Measurements from ENCODE around the gene DNAJA3. TPM values are rescaled to one million over a fixed set of nuclear protein-coding genes. Genes with fewer than 3 reads are reported as not detected.

The DNAJA3 gene
- total RNA-seq, 1 experiment from 2014 or later = 58.9 TPM

GRCh38 chr16:4455081-4455480 is 29.4 kb downstream of the DNAJA3 start:
- Histone ChIP-seq H3K4me3 (no peak overlapping the region), H4K20me1 (ENCODE audit: insufficient read depth) (peaks cover 12% of the 10 kb centered on the region), H3K4me2 (no peak overlapping the region), H3K27ac (no peak overlapping the region), H3K27me3 (ENCODE audit: insufficient read depth, low read depth) (no peaks in the 10 kb centered on the region), H3K9me2 (ENCODE audit: insufficient read depth) (no peaks in the 10 kb centered on the region), H3K36me3 (ENCODE audit: low read depth) (0 out of 2 replicates have a peak, but pooled peaks cover 13% of the 10 kb centered on the region), H3F3A (ENCODE audit: insufficient read depth, low read depth) (peaks cover 37% of the 10 kb centered on the region), H2AFZ (no peak overlapping the region), H3K4me1 (replicated peaks; ENCODE audit: insufficient read depth) (no peaks in the 10 kb centered on the region; the same call in 1 of the 2 replicates), H3K79me2 (ENCODE audit: low read depth) (no peaks in the 10 kb centered on the region), H3K9me3 (ENCODE audit: insufficient read depth, low read depth) (no peaks in the 10 kb centered on the region)
- POLR2A ChIA-PET (ENCODE audit: unreplicated experiment) = no interaction called here
- intact Hi-C loops (cut with micrococcal nuclease; ENCODE audit: unreplicated experiment) = no loop called here
- CTCF ChIA-PET = interaction anchor here (0.5 kb wide), 1 partner anchor 421 kb away, joined by 5 read pairs; no protein-coding TSS in a partner anchor
- TF ChIP-seq EZH2 (IDR thresholded peaks at IDR 0.05; ENCODE audit: low read depth) = no peak
- TF ChIP-seq, protein P1, sequence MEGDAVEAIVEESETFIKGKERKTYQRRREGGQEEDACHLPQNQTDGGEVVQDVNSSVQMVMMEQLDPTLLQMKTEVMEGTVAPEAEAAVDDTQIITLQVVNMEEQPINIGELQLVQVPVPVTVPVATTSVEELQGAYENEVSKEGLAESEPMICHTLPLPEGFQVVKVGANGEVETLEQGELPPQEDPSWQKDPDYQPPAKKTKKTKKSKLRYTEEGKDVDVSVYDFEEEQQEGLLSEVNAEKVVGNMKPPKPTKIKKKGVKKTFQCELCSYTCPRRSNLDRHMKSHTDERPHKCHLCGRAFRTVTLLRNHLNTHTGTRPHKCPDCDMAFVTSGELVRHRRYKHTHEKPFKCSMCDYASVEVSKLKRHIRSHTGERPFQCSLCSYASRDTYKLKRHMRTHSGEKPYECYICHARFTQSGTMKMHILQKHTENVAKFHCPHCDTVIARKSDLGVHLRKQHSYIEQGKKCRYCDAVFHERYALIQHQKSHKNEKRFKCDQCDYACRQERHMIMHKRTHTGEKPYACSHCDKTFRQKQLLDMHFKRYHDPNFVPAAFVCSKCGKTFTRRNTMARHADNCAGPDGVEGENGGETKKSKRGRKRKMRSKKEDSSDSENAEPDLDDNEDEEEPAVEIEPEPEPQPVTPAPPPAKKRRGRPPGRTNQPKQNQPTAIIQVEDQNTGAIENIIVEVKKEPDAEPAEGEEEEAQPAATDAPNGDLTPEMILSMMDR (conservative IDR thresholded peaks at IDR 0.05) = no peak
- DNase-seq = no peak
- BruUV-seq (replicated peaks) = no TSS peak

GRCh38 chr16:4455951-4456350 is 30.3 kb downstream of the DNAJA3 start:
- DNase-seq = no peak
- Histone ChIP-seq H3K4me1 (replicated peaks; ENCODE audit: insufficient read depth) (no peaks in the 10 kb centered on the region; the same call in 1 of the 2 replicates), H3F3A (ENCODE audit: insufficient read depth, low read depth) (peaks cover 41% of the 10 kb centered on the region), H3K4me3 (no peak overlapping the region), H3K4me2 (no peak overlapping the region), H4K20me1 (ENCODE audit: insufficient read depth) (peaks cover 12% of the 10 kb centered on the region), H3K9me2 (ENCODE audit: insufficient read depth) (no peaks in the 10 kb centered on the region), H3K27me3 (ENCODE audit: insufficient read depth, low read depth) (no peaks in the 10 kb centered on the region), H3K27ac (no peak overlapping the region), H3K79me2 (ENCODE audit: low read depth) (no peaks in the 10 kb centered on the region), H3K36me3 (ENCODE audit: low read depth) (peaks cover 7% of the 10 kb centered on the region; the same call in 1 of the 2 replicates), H2AFZ (no peak overlapping the region), H3K9me3 (ENCODE audit: insufficient read depth, low read depth) (no peaks in the 10 kb centered on the region)
- BruUV-seq (replicated peaks) = no TSS peak
- TF ChIP-seq EZH2 (IDR thresholded peaks at IDR 0.05; ENCODE audit: low read depth) = no peak
- TF ChIP-seq, protein P1 (conservative IDR thresholded peaks at IDR 0.05) = no peak
- intact Hi-C loops (cut with micrococcal nuclease; ENCODE audit: unreplicated experiment) = no loop called here
- ChIA-PET CTCF (no interaction called here), POLR2A (ENCODE audit: unreplicated experiment) (no interaction called here)

DNA sequence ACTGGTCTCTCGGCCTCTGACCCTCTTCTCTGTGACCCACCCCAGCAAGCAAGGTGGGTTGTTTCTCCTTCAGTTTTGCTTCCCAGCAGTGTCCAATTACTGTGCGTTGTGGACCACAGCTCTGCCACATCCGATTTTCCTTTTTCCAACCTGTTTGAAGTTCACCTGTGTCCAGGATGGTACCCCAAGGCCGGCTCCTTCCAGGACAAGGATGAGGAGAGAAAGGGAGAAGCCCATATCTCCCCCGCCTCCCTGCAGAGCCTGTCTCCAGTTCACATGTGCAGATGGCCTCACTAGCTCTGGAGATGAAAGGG is 35.2 kb downstream of the DNAJA3 start:
- H3K4me3 ChIP-seq = no peak overlapping the region
- no peaks in the 10 kb centered on the region for H3K27me3 ChIP-seq (ENCODE audit: insufficient read depth, low read depth)
- no peak overlapping the region for H3K4me2 ChIP-seq
- no peak for DNase-seq
- no peaks in the 10 kb centered on the region for H3K79me2 ChIP-seq (ENCODE audit: low read depth)
- peaks cover 80% of the 10 kb centered on the region for H3F3A ChIP-seq (ENCODE audit: insufficient read depth, low read depth)
- no peak overlapping the region for H2AFZ ChIP-seq
- peaks cover 7% of the 10 kb centered on the region; the same call in 1 of the 2 replicates for H3K36me3 ChIP-seq (ENCODE audit: low read depth)
- no peaks in the 10 kb centered on the region for H3K9me2 ChIP-seq (ENCODE audit: insufficient read depth)
- ChIA-PET POLR2A (ENCODE audit: unreplicated experiment) (no interaction called here), CTCF (no interaction called here)
- TF ChIP-seq, protein P1 (conservative IDR thresholded peaks at IDR 0.05) = no peak
- no peak for TF ChIP-seq EZH2 (IDR thresholded peaks at IDR 0.05; ENCODE audit: low read depth)
- BruUV-seq (replicated peaks) = no TSS peak
- no peaks in the 10 kb centered on the region for H3K9me3 ChIP-seq (ENCODE audit: insufficient read depth, low read depth)
- H3K27ac ChIP-seq = no peak overlapping the region
- intact Hi-C loops (cut with micrococcal nuclease; ENCODE audit: unreplicated experiment) = no loop called here
- peaks cover 26% of the 10 kb centered on the region for H4K20me1 ChIP-seq (ENCODE audit: insufficient read depth)
- peaks cover 29% of the 10 kb centered on the region for H3K4me1 ChIP-seq (replicated peaks; ENCODE audit: insufficient read depth)
